Panc1 (cell line): Measurements from ENCODE around the gene RD3L. TPM values are rescaled to one million over a fixed set of nuclear protein-coding genes. Genes with fewer than 3 reads are reported as not detected.

Experiments used
- ATAC-seq: fragments of 200-7000 bp; cut with Tn5 transposase; 2 replicates; pipeline ENCODE4 v1.9.1; 2020; ENCODE audit warnings: mild to moderate bottlenecking, moderate library complexity
- BruUV-seq: library from RNA; stranded (reverse); fragments of 400-500 nt; replicated peaks from 2 replicates; lab custom pipeline; 2021; lab: Mats Ljungman, UMichigan
- CTCF ChIA-PET: fragments of 300-600 bp; sonication (Branson Sonifier 250); formaldehyde crosslinking; loops from one replicate; lab custom pipeline; 2022; ENCODE audit warnings: antibody characterized with exemption; lab: Charles Lee
- POLR2A ChIA-PET: fragments of 300-600 bp; sonication (Branson Sonifier 250); formaldehyde crosslinking; loops from one replicate; lab custom pipeline; 2022; ENCODE audit warnings: antibody characterized with exemption; lab: Charles Lee
- DNase-seq: peaks from one replicate; pipeline ENCODE4 v3.0.0-alpha.2; 2010; ENCODE audit warnings: low read depth, low spot score
- H3K27ac ChIP-seq: 2 replicates; pipeline ENCODE4 v1.5.1; 2011; ENCODE audit warnings: mild to moderate bottlenecking, low read length, inconsistent platforms
- H3K27me3 ChIP-seq: fragments of 200-500 bp; sonication (Bioruptor generic); 2 replicates; pipeline ENCODE4 v1.6.0; 2014; ENCODE audit warnings: low read length, inconsistent platforms; ENCODE audit not compliant: control insufficient read depth, insufficient read depth
- H3K36me3 ChIP-seq: fragments of 200-500 bp; sonication (Bioruptor generic); 2 replicates; pipeline ENCODE4 v1.5.1; 2014; ENCODE audit warnings: inconsistent platforms, mild to moderate bottlenecking, low read length, moderate library complexity; ENCODE audit not compliant: control insufficient read depth, insufficient read depth
- H3K4me1 ChIP-seq: 2 replicates; pipeline ENCODE4 v1.5.1; 2011; ENCODE audit warnings: inconsistent platforms, mild to moderate bottlenecking, low read length, moderate library complexity; ENCODE audit not compliant: control insufficient read depth, insufficient read depth
- H3K4me3 ChIP-seq, 2 experiments: 2 replicates each; pipeline ENCODE4 v1.5.1; 2011 to 2012; ENCODE audit warnings: low read depth in 2 of 2, low read length in 2 of 2, mild to moderate bottlenecking in 2 of 2, inconsistent platforms in 1 of 2, moderate library complexity in 1 of 2
- H3K9me3 ChIP-seq: fragments of 200-500 bp; sonication (Bioruptor generic); 2 replicates; pipeline ENCODE4 v1.5.1; 2014; ENCODE audit warnings: low read depth, mild to moderate bottlenecking, inconsistent platforms, low read length, moderate library complexity; ENCODE audit not compliant: control insufficient read depth, insufficient read depth
- POLR2AphosphoS5 ChIP-seq: IDR thresholded peaks from 2 replicates; pipeline ENCODE4 v1.6.1; 2012; ENCODE audit warnings: mild to moderate bottlenecking, low read depth, low read length, moderate library complexity
- SIN3A ChIP-seq: IDR thresholded peaks from 2 replicates; pipeline ENCODE4 v1.6.1; 2012; ENCODE audit warnings: low read depth, mild to moderate bottlenecking, low read length, moderate library complexity, borderline replicate concordance; ENCODE audit not compliant: insufficient read depth
- TCF7L2 ChIP-seq: IDR thresholded peaks from 2 replicates; pipeline ENCODE4 v1.6.1; 2011; ENCODE audit warnings: mild to moderate bottlenecking, low read depth, low read length, inconsistent platforms
- in situ Hi-C: cut with HindIII; loops from 2 replicates; pipeline ENCODE4 v1.10.0; 2016; ENCODE audit warnings: low sequenced_read_pairs, low pct_unique_long_range_greater_than_20kb
- intact Hi-C: fragments of 100-400 bp; cut with micrococcal nuclease; formaldehyde crosslinking; loops from one replicate; pipeline ENCODE4 v1.10.0; 2022; ENCODE audit not compliant: unreplicated experiment
- total RNA-seq: library from RNA; stranded (reverse); gene quantifications from one replicate; pipeline ENCODE4 v1.2.1, GENCODE V29; 2021; ENCODE audit not compliant: unreplicated experiment
- TF ChIP-seq, protein P1 (sequence below): fragments of 450-650 bp; IDR thresholded peaks from 2 replicates; pipeline ENCODE4 v1.5.1; 2017; ENCODE audit warnings: mild to moderate bottlenecking
- TF ChIP-seq, protein P2 (sequence below), 2 experiments: IDR thresholded peaks; 2 replicates each; pipeline ENCODE4 v1.6.1; 2011 to 2012; ENCODE audit warnings: low read depth in 2 of 2, control low read depth in 1 of 2, low read length in 1 of 2, mild to moderate bottlenecking in 1 of 2, moderate library complexity in 1 of 2; ENCODE audit not compliant: insufficient read depth in 1 of 2

Gene RD3L
- total RNA-seq, 1 experiment from 2014 or later = not detected

GRCh38 chr14:103927566-103927965 is 14.8 kb downstream of the RD3L start:
- no peaks in the 10 kb centered on the region for H3K36me3 ChIP-seq

DNA sequence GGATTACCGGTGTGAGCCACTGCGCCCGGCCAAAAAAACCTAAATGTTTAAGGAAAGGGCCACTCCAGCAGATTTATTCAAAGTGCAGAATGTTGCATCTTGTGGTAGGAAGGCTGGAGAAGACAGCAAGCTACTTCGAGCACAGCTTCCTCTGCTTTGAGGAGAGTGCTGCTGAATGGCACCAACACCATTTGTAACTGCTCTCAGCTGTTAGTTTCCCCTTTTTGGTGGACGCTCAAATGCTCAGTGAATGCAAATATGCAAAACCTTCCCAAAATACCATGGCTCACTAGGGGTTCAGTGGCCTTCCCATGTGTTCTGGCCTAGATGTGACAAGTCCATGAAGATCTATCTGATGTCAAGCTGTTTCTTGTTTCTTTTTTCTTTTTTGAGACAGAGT is 17.0 kb downstream of the RD3L start:
- Histone ChIP-seq H3K27me3 (no peaks in the 10 kb centered on the region), H3K27ac (no peak overlapping the region), H3K4me1 (no peaks in the 10 kb centered on the region), H3K4me3 (no peak overlapping the region), H3K36me3 (peaks cover 4% of the 10 kb centered on the region; the same call in 1 of the 2 replicates), H3K9me3 (no peaks in the 10 kb centered on the region)
- no TSS peak for BruUV-seq
- DNase-seq (no peak), ATAC-seq (no peak)
- intact Hi-C loops (no loop called here), in situ Hi-C loops (no loop called here)
- TF ChIP-seq TCF7L2 (no peak), SIN3A (no peak), POLR2AphosphoS5 (no peak)
- TF ChIP-seq, protein P1, sequence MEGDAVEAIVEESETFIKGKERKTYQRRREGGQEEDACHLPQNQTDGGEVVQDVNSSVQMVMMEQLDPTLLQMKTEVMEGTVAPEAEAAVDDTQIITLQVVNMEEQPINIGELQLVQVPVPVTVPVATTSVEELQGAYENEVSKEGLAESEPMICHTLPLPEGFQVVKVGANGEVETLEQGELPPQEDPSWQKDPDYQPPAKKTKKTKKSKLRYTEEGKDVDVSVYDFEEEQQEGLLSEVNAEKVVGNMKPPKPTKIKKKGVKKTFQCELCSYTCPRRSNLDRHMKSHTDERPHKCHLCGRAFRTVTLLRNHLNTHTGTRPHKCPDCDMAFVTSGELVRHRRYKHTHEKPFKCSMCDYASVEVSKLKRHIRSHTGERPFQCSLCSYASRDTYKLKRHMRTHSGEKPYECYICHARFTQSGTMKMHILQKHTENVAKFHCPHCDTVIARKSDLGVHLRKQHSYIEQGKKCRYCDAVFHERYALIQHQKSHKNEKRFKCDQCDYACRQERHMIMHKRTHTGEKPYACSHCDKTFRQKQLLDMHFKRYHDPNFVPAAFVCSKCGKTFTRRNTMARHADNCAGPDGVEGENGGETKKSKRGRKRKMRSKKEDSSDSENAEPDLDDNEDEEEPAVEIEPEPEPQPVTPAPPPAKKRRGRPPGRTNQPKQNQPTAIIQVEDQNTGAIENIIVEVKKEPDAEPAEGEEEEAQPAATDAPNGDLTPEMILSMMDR = no peak
- TF ChIP-seq, protein P2, sequence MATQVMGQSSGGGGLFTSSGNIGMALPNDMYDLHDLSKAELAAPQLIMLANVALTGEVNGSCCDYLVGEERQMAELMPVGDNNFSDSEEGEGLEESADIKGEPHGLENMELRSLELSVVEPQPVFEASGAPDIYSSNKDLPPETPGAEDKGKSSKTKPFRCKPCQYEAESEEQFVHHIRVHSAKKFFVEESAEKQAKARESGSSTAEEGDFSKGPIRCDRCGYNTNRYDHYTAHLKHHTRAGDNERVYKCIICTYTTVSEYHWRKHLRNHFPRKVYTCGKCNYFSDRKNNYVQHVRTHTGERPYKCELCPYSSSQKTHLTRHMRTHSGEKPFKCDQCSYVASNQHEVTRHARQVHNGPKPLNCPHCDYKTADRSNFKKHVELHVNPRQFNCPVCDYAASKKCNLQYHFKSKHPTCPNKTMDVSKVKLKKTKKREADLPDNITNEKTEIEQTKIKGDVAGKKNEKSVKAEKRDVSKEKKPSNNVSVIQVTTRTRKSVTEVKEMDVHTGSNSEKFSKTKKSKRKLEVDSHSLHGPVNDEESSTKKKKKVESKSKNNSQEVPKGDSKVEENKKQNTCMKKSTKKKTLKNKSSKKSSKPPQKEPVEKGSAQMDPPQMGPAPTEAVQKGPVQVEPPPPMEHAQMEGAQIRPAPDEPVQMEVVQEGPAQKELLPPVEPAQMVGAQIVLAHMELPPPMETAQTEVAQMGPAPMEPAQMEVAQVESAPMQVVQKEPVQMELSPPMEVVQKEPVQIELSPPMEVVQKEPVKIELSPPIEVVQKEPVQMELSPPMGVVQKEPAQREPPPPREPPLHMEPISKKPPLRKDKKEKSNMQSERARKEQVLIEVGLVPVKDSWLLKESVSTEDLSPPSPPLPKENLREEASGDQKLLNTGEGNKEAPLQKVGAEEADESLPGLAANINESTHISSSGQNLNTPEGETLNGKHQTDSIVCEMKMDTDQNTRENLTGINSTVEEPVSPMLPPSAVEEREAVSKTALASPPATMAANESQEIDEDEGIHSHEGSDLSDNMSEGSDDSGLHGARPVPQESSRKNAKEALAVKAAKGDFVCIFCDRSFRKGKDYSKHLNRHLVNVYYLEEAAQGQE (IDR thresholded peaks at IDR 0.05; ENCODE audit: insufficient read depth in 1 of 2, low read depth in 2 of 2, low read length in 1 of 2) = no peak
- ChIA-PET POLR2A (no interaction called here), CTCF (no interaction called here)

More at GRCh38 chr14:103927566-103927965, 14.8 kb downstream of the RD3L start:
- CTCF ChIA-PET = no interaction called here
- Histone ChIP-seq H3K9me3 (no peaks in the 10 kb centered on the region), H3K27me3 (no peaks in the 10 kb centered on the region), H3K4me1 (no peaks in the 10 kb centered on the region), H3K4me3 (no peak overlapping the region), H3K27ac (no peak overlapping the region)
- BruUV-seq = no TSS peak
- ATAC-seq = no peak
- DNase-seq = no peak
- in situ Hi-C loops = no loop called here
- TF ChIP-seq, protein P1 = no peak
- TF ChIP-seq POLR2AphosphoS5 (no peak), TCF7L2 (no peak), SIN3A (no peak)
- TF ChIP-seq, protein P2 (IDR thresholded peaks at IDR 0.05; ENCODE audit: insufficient read depth in 1 of 2, low read depth in 2 of 2, low read length in 1 of 2) = no peak
- intact Hi-C loops = no loop called here
- POLR2A ChIA-PET = interaction anchor here (0.6 kb wide), 1 partner anchor 89 kb away, joined by 3 read pairs; no protein-coding TSS in a partner anchor
